ENCODE results near the gene P2RY6. TPM values are rescaled to one million over a fixed set of nuclear protein-coding genes. Genes with fewer than 3 reads are reported as not detected.

Gene P2RY6
- total and polyA plus RNA-seq, 2 of the 4 experiments (the other 2 are of a cell fraction), result 0.44 TPM; not detected in 1

DNA sequence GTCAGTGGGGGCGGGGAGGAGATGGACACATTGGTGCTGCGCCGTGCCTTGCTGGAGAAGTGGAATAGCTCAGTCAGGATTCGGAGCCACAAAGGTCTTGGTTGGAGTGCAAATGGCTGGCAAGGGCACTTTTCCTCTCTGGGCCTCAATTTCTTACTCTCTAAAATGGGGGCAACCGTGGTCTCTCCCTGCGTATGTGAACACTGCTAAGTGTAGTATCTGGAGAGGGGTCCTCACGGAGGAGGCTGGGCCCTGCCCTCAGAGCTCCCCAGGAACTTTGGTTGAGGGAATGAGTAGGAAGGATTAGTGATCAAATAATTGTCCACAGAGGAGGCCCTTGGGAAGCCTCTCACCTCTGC is 521 bp downstream of the P2RY6 start:
- ChIA-PET POLR2A (ENCODE audit: unreplicated experiment) (no interaction called here), CTCF (interaction anchor here (0.6 to 1.3 kb wide), 4 partner anchors 14 to 551 kb away, joined by 3 to 4 read pairs (median 4); no protein-coding TSS in a partner anchor)
- Histone ChIP-seq H3K79me1 (ENCODE audit: low read depth in 1 of 2, low read length in 2 of 2) (no peaks in the 10 kb centered on the region), H3K9ac (ENCODE audit: low read depth, low read length) (no peak overlapping the region), H3K27me3 (ENCODE audit: control insufficient read depth, insufficient read depth, low read length) (peaks cover 44% of the 10 kb centered on the region), H3K9me3 (ENCODE audit: control insufficient read depth, insufficient read depth, low read length) (no peaks in the 10 kb centered on the region), H3K36me3 (ENCODE audit: control insufficient read depth, insufficient read depth, low read length) (no peaks in the 10 kb centered on the region), H3K4me1 (ENCODE audit: control insufficient read depth, insufficient read depth, low read length) (no peaks in the 10 kb centered on the region), H3K9me1 (ENCODE audit: insufficient read depth, low read length) (no peaks in the 10 kb centered on the region), H3K14ac (replicated peaks; ENCODE audit: low read depth, low read length) (no peak overlapping the region), H3K56ac (ENCODE audit: extremely low read depth, insufficient read depth, low read length) (no peak overlapping the region), H2BK15ac (ENCODE audit: low read depth, low read length) (no peak overlapping the region), H4K8ac (ENCODE audit: low read depth in 2 of 2, low read length in 2 of 2) (no peak overlapping the region), H2AK5ac (ENCODE audit: low read depth, low read length) (no peak overlapping the region), H3K18ac (ENCODE audit: low read depth, low read length) (no peak overlapping the region), H3K27ac (ENCODE audit: insufficient read depth, low read length) (no peak overlapping the region), H2AFZ (replicated peaks; ENCODE audit: low read length, poor library complexity) (no peak overlapping the region), H3K4me3 (ENCODE audit: insufficient read depth, low read depth, low read length) (no peak overlapping the region), H2BK120ac (ENCODE audit: low read depth, low read length) (no peak overlapping the region), H2AK9ac (replicated peaks; ENCODE audit: low read depth, low read length, poor library complexity) (no peak overlapping the region), H3K23ac (ENCODE audit: low read depth, low read length) (no peak overlapping the region), H3K4me2 (ENCODE audit: low read depth, low read length) (no peak overlapping the region), H3K4ac (ENCODE audit: low read depth, low read length) (no peak overlapping the region), H4K5ac (ENCODE audit: low read depth, low read length) (no peak overlapping the region), H2BK20ac (ENCODE audit: low read depth, low read length) (no peak overlapping the region), H4K20me1 (ENCODE audit: insufficient read depth, low read length) (no peaks in the 10 kb centered on the region), H4K91ac (ENCODE audit: insufficient read depth, low read depth, low read length) (no peak overlapping the region), H2BK5ac (ENCODE audit: low read depth, low read length, poor library complexity, severe bottlenecking) (no peak overlapping the region)
- in situ Hi-C loops (cut with MboI; ENCODE audit: low sequenced_read_pairs), result no loop called here
- 100% methylated on average over 3 of the region's 7 CpGs; no CpG with 5 or more reads in 1 of the 2 experiments for WGBS, 2 experiments (ENCODE audit: extremely low coverage in 2 of 2, insufficient read length in 1 of 2)
- ATAC-seq (ENCODE audit: low read depth) (no peak), DNase-seq (no peak)
- TF ChIP-seq, protein P1, sequence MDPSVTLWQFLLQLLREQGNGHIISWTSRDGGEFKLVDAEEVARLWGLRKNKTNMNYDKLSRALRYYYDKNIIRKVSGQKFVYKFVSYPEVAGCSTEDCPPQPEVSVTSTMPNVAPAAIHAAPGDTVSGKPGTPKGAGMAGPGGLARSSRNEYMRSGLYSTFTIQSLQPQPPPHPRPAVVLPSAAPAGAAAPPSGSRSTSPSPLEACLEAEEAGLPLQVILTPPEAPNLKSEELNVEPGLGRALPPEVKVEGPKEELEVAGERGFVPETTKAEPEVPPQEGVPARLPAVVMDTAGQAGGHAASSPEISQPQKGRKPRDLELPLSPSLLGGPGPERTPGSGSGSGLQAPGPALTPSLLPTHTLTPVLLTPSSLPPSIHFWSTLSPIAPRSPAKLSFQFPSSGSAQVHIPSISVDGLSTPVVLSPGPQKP (IDR thresholded peaks at IDR 0.05; ENCODE audit: borderline replicate concordance, low read depth, low read length), result no peak
- TF ChIP-seq CHD1 (IDR thresholded peaks at IDR 0.05; ENCODE audit: low read depth, low read length) (no peak), MAZ (IDR thresholded peaks at IDR 0.05; ENCODE audit: borderline replicate concordance, low read depth, low read length) (no peak), MXI1 (IDR thresholded peaks at IDR 0.05; ENCODE audit: borderline replicate concordance, low read depth, low read length) (no peak), MAFK (IDR thresholded peaks at IDR 0.05; ENCODE audit: low read depth, low read length) (no peak), NFE2L2 (IDR thresholded peaks at IDR 0.05; ENCODE audit: low read depth, low read length) (no peak), RCOR1 (IDR thresholded peaks at IDR 0.05; ENCODE audit: insufficient replicate concordance, low read length) (no peak), RAD21 (IDR thresholded peaks at IDR 0.05; ENCODE audit: low read length) (no peak), POLR2A (IDR thresholded peaks at IDR 0.05; ENCODE audit: low read depth, low read length) (no peak), FOS (IDR thresholded peaks at IDR 0.05; ENCODE audit: low read depth, low read length) (no peak), RFX5 (IDR thresholded peaks at IDR 0.05; ENCODE audit: low read depth, low read length) (no peak), CEBPB (IDR thresholded peaks at IDR 0.05; ENCODE audit: low read depth, low read length) (no peak), BHLHE40 (IDR thresholded peaks at IDR 0.05; ENCODE audit: low read depth, low read length) (no peak), SMC3 (IDR thresholded peaks at IDR 0.05; ENCODE audit: low read depth, low read length) (no peak)
- TF ChIP-seq, protein P2, sequence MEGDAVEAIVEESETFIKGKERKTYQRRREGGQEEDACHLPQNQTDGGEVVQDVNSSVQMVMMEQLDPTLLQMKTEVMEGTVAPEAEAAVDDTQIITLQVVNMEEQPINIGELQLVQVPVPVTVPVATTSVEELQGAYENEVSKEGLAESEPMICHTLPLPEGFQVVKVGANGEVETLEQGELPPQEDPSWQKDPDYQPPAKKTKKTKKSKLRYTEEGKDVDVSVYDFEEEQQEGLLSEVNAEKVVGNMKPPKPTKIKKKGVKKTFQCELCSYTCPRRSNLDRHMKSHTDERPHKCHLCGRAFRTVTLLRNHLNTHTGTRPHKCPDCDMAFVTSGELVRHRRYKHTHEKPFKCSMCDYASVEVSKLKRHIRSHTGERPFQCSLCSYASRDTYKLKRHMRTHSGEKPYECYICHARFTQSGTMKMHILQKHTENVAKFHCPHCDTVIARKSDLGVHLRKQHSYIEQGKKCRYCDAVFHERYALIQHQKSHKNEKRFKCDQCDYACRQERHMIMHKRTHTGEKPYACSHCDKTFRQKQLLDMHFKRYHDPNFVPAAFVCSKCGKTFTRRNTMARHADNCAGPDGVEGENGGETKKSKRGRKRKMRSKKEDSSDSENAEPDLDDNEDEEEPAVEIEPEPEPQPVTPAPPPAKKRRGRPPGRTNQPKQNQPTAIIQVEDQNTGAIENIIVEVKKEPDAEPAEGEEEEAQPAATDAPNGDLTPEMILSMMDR (conservative IDR thresholded peaks at IDR 0.05; ENCODE audit: low read depth, low read length), result no peak
- TF ChIP-seq, protein P3, sequence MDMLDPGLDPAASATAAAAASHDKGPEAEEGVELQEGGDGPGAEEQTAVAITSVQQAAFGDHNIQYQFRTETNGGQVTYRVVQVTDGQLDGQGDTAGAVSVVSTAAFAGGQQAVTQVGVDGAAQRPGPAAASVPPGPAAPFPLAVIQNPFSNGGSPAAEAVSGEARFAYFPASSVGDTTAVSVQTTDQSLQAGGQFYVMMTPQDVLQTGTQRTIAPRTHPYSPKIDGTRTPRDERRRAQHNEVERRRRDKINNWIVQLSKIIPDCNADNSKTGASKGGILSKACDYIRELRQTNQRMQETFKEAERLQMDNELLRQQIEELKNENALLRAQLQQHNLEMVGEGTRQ (IDR thresholded peaks at IDR 0.05; ENCODE audit: low read depth, low read length), result no peak
- dilution Hi-C loops (cut with HindIII; ENCODE audit: low sequenced_read_pairs, unreplicated experiment), result no loop called here
- no TSS peak for BruUV-seq (replicated peaks)
- intact Hi-C loops (cut with micrococcal nuclease), result no loop called here

Data from IMR-90 (cell line).